GM12873 (cell line): ENCODE measurements around the gene ACACA.

Experiments used
- TF ChIP-seq, protein P1 (sequence below): IDR thresholded peaks from 2 replicates; pipeline ENCODE4 v1.5.1; 2012; ENCODE audit warnings: low read depth, mild to moderate bottlenecking, moderate library complexity, low read length, control low read depth; ENCODE audit not compliant: insufficient read depth; ENCODE audit errors: missing control alignments

ACACA gene

DNA sequence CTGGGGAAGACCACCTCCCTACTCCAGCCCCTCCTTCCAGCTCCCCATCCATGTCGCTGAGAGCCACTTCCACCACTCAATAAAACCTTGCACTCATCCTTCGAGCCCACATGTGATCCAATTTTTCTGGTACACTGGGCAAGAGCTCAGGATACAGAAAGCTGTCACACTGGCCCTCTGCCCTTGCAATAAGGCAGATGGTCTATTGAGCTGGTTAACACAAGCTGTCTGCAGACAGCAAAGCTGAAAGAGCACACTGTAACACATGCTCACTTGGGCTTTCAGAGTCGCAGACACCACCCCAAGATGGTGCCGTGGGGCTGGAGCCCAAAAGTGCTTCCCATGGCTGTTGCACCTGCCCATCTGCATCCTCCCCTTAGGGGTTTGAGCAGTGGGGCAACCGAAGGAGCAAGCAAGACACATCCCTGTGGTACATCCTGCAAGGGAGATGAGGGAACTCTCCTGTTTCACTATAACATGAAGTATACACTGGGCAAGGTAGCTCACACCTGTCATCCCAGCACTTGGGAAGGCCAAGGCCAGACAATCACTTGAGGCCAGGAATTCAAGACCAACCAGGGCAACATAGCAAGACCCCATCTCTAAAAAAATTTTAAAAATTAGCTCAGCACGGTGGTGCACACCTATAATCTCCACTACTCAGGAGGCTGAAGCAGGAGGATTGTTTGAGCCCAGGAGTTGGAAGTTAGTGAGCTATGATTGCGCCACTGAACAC is 83.6 kb downstream of the ACACA start:
- TF ChIP-seq, protein P1, sequence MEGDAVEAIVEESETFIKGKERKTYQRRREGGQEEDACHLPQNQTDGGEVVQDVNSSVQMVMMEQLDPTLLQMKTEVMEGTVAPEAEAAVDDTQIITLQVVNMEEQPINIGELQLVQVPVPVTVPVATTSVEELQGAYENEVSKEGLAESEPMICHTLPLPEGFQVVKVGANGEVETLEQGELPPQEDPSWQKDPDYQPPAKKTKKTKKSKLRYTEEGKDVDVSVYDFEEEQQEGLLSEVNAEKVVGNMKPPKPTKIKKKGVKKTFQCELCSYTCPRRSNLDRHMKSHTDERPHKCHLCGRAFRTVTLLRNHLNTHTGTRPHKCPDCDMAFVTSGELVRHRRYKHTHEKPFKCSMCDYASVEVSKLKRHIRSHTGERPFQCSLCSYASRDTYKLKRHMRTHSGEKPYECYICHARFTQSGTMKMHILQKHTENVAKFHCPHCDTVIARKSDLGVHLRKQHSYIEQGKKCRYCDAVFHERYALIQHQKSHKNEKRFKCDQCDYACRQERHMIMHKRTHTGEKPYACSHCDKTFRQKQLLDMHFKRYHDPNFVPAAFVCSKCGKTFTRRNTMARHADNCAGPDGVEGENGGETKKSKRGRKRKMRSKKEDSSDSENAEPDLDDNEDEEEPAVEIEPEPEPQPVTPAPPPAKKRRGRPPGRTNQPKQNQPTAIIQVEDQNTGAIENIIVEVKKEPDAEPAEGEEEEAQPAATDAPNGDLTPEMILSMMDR, result no peak

DNA sequence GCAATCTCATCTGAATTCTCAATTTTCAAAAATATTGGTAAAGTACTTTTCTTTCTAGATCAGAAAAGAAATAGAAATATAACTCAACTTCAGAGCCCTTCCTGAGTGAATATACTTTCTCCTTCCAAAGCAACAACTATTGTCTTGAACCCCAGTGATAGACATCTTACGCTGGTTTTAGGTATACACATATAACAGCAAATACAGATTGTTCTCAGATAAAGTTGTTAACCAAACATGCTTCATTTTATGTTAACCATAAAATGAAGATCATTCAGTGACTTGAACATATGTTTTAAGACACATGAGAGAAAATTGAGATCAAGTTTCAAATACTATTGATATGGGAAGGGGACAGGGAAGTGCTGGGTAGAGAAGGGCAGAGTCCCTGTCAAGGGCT is 84.5 kb downstream of the ACACA start:
- TF ChIP-seq, protein P1, result no peak

DNA sequence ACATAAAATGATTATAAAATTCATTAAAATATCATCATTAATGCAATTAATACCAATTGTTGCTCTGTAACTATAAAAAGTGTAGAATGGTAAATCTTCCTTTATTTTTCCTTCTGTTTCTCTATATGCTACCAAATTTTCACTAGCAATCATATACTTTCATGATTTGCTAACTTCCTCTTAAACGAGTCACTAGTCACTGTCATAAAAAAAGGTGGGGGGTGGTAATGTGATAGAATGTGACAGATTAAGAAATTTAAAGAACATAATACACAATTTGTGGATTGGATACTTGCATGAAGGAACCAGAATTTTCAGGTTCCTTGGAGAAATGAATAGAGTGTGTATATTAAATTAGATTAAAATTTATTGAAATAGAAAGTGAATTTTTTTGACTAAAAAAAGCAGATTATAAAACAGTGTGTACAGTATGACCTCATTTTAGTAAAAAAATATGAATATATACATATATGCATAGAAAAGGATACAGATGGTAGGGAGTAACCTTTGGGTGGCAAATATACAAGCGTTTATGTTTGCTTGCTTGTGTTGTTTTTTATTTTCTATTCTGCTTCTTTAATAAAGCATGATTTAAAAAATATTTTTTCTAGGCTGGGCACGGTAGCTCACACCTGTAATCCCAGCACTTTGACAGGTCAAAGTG is 87.6 kb downstream of the ACACA start:
- TF ChIP-seq, protein P1, result no peak

DNA sequence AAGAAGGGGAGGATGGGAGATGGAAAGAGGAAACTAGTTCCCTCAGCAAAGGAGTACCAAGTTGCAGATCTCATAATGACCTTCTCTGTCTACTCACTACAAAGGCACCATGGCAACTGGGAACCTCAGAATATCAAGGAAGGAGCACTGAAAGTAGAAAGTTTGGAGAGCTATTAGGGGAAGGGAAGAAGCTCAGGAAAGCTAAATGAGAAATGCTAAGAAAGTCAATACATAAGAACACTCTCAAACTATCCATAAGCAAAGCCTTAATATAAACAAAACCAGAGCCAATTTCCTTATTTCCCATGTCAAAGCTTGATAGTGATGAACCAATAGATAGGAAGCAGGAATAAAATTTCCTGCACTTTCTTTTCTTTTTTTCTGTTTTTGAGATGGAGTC is 88.8 kb downstream of the ACACA start:
- TF ChIP-seq, protein P1, result no peak

DNA sequence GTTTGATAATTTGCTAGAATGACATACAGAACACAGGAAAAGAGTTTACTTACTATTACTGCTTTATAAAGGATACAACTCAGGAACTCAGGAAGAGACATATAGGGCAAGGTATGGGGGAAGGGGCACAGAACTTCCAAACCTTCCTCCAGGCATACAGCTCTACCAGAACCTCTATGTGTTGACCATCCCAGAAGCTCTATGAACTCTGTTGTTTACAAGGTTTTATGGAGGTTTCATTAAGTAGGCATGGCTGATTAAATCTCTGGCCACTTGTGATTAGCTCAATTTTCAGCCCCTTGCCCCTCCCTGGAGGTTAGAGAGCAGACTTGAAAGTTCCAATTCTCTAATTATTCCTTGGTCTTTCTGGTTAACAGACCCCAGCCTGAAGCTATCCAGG is 91.0 kb downstream of the ACACA start:
- TF ChIP-seq, protein P1, result no peak

DNA sequence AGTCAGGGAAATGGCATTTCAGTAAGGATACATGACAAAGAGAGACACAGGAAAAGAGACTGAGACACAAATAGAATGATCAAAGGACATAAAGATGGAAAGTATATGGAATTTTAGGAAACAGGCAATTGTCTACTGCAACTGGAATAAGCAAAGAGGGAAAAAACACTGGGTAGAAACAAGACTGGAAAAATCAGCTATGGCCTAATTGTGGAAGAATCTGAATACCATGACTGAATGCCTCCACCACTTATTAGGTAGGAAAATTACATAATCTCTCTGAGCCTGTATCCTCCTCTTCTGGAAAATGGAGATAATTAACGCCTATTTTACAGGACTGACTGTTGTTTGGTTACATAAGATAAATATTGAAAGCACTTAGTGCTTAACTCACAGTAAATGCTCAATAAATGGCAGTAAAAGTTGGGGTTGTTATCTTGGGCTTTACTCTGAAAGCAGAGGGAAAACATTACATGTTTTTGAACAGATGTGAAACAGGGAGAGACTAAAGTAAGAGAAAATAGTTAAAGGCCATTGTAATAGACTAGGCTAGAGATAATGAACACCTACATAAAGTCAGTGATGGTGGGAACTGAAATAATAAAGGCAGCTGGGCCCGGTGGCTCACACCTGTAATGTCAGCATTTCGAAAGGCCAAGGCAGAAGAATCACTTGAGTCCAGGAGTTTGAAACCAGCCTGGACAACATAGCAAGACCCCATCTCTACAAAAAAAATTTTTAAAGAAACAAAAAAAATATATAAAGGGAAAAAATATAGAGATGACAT is 94.3 kb downstream of the ACACA start:
- TF ChIP-seq, protein P1, result no peak

DNA sequence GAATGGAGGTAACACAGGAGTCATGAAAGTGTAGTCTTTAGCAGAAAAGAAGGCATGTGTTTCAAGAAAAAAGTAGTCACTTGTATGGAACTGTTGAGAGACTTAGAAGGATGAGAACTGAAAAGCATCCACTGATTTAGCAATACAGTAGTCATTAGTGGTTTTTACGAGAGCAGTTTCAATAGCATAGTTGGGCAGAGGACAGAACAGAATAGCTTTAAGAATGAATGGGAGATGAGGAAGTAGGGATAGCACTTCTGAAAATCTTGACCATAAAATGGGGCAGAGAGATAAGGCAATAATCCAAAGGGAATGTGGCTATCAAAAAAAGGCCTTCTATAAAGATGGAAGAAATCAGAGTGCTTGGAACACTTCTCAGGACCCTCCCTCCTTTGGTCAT is 95.7 kb downstream of the ACACA start:
- TF ChIP-seq, protein P1, result no peak
